ENCODE data around the gene MUC6.

The MUC6 gene

DNA sequence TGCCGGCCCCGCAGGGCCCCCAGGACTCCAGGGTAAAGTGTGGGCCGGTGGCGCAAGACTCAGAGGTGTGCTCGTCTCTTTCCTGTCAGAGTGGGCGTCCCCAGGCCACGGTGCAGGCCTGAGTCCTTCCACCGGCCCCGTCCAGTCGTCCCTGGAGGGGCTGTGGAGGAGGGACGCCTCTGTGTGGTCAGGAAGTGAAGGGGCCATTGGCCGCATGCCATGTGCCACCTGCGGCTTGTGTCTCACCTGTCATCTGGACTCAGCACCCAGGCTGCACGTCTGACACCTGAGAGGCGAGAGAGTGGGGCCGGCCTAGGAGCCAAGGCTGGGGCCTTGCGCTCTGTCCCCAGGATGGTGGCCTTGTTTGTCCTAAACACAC, 25.2 kb downstream of the MUC6 start:
- no peak overlapping the region for H3K4me3 ChIP-seq (ENCODE audit: control insufficient read depth, low read depth, low read length)
- no peak for DNase-seq (ENCODE audit: low read depth)
- TF ChIP-seq, protein P1, sequence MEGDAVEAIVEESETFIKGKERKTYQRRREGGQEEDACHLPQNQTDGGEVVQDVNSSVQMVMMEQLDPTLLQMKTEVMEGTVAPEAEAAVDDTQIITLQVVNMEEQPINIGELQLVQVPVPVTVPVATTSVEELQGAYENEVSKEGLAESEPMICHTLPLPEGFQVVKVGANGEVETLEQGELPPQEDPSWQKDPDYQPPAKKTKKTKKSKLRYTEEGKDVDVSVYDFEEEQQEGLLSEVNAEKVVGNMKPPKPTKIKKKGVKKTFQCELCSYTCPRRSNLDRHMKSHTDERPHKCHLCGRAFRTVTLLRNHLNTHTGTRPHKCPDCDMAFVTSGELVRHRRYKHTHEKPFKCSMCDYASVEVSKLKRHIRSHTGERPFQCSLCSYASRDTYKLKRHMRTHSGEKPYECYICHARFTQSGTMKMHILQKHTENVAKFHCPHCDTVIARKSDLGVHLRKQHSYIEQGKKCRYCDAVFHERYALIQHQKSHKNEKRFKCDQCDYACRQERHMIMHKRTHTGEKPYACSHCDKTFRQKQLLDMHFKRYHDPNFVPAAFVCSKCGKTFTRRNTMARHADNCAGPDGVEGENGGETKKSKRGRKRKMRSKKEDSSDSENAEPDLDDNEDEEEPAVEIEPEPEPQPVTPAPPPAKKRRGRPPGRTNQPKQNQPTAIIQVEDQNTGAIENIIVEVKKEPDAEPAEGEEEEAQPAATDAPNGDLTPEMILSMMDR (IDR thresholded peaks at IDR 0.05; ENCODE audit: control insufficient read depth, insufficient read depth, low read depth, low read length, missing control alignments), result no peak

DNA sequence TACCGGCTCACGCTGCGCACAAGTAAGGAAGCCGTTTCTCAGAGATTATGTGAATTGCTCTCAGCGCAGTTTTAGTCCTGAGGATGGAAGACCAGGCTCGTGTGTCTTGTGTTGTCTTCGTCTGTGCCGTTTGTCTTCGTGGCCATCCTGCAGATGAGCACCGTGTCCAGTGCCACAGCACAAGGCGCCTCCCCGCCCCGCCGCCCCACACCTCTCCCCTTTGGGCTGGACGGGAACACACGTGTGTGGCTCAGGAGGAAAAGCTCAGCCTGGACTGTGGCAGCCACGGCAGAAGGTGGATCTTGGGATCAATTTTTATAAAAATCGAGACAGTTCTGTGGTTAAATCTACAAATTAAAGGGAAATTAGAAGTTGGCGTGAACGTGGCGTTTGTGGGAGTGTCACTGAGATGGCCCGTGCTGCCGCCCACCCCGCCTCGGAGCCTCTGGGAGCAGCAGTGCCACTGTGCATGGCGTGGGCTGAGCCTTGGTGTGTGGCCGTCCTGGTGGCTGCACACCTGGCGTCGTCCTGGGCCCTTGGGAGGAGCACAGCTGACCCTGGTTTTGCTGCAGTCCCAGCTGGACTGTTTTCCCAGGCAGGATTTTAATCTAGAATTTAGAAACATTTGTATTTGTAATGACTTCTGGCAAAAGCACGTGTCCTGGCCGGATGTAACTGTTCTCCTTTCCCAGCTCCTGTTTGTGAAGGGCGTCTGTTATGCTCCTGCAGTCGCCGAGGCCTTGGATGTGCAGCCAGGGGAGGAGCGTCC, 25.8 kb downstream of the MUC6 start:
- no peak overlapping the region for H3K4me3 ChIP-seq (ENCODE audit: control insufficient read depth, low read depth, low read length)
- DNase-seq (ENCODE audit: low read depth), result no peak
- TF ChIP-seq, protein P1 (IDR thresholded peaks at IDR 0.05; ENCODE audit: control insufficient read depth, insufficient read depth, low read depth, low read length, missing control alignments), result no peak

DNA sequence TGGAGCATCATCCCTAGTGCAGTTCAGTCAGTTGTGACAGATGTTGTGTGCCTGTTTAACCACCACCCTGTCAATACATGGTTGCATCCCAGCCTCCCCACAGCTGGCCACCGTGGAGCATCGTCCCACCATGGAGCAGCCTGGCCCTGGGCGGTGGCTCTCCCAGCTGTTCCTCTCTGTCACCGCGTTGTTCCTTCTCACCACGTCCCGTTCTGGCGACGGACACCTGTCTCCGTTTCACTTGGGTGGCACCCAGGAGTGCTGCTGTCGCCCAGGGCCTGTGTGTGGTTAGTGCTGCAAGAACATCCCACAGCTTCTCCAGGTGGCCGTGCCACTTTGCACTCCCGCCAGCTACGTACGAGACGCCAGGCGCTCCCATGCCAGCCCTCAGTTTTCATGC, 26.5 kb downstream of the MUC6 start:
- no peak overlapping the region for H3K4me3 ChIP-seq (ENCODE audit: control insufficient read depth, low read depth, low read length)
- no peak for DNase-seq (ENCODE audit: low read depth)
- TF ChIP-seq, protein P1 (IDR thresholded peaks at IDR 0.05; ENCODE audit: control insufficient read depth, insufficient read depth, low read depth, low read length, missing control alignments), result no peak

DNA sequence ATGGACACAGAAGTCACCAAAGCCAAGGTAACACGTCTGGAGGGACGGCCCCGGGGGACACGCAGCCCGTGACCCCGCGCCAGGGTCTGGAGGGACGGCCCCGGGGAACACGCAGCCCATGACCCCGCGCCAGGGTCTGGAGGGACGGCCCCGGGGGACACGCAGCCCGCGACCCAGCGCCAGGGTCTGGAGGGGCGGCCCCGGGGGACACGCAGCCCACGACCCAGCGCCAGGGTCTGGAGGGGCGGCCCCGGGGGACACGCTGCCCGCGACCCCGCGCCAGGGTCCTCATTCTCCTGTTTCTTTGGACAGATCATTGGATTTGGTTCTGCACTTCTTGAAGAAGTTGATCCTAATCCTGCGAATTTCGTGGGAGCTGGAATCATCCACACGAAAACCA, 27.1 kb downstream of the MUC6 start:
- H3K4me3 ChIP-seq (ENCODE audit: control insufficient read depth, low read depth, low read length), result no peak overlapping the region
- TF ChIP-seq, protein P1 (IDR thresholded peaks at IDR 0.05; ENCODE audit: control insufficient read depth, insufficient read depth, low read depth, low read length, missing control alignments), result no peak
- DNase-seq (ENCODE audit: low read depth), result no peak

DNA sequence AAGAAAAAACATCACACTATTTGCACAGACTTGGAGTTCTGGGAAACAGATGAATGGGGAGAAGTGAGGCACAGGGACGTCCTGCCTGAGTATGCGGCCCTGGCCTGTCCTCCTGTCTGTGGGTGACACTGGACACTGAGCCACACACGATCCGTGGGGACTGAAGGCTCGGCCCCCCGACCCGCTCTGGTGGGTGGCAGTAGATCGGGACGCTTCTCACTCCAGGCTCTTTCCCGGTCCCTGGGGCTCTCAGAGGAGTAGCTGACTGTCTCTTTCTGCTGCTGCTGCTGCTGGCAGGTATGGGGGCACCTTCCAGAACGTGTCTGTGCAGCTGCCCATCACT, 27.7 kb downstream of the MUC6 start:
- TF ChIP-seq, protein P1 (IDR thresholded peaks at IDR 0.05; ENCODE audit: control insufficient read depth, insufficient read depth, low read depth, low read length, missing control alignments), result no peak
- no peak for DNase-seq (ENCODE audit: low read depth)
- no peak overlapping the region for H3K4me3 ChIP-seq (ENCODE audit: control insufficient read depth, low read depth, low read length)

DNA sequence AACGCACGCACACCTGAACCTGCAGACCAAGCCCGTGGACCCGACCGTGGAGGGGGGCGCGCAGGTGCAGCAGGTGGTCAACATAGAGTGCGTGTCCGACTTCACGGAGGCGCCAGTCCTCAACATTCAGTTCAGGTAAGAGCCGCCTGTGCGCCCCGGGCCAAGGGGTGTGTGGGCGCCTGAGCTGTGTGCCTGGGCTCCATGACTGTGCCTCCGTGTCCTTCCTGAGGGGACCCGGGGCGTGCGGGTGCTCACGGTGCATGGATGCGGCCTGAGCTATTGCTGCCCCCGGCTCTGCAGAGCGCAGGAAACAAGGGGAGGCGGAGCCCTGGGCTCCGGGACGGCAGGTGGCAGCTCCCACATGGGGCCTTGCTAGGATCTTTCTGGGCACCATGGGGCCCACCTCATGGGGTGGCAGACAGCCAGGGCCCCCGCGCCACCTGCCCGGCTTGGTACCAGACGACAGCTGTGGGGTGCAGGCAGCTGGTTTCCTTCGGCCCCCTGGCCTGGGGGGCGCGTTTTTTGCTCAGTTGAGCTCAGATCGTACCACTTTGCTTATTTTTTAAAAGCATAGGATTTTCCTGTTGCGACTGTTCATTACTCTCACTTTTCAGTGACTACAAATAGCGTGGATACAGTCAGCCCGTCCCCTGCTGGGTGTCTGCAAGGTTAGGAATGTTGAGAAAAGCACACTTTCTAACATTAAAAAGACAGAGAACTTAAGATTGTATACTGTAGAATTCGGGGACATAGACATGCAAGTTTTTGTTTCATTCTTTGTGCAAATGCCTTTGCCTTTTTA, 28.3 kb downstream of the MUC6 start:
- no peak for DNase-seq (ENCODE audit: low read depth)
- no peak overlapping the region for H3K4me3 ChIP-seq (ENCODE audit: control insufficient read depth, low read depth, low read length)
- TF ChIP-seq, protein P1 (IDR thresholded peaks at IDR 0.05; ENCODE audit: control insufficient read depth, insufficient read depth, low read depth, low read length, missing control alignments), result no peak

Data from AG09309 (cell line).